K562 (cell line): ENCODE measurements around the gene WIPF3. TPM values are rescaled to one million over a fixed set of nuclear protein-coding genes. Genes with fewer than 3 reads are reported as not detected.

ENCODE experiments used
- ATAC-seq: fragments of 200-7000 bp; cut with Tn5 transposase; 3 replicates; pipeline ENCODE4 v1.9.1; 2020; ENCODE audit warnings: moderate library complexity
- BruUV-seq: library from RNA; stranded (reverse); fragments of 400-500 nt; replicated peaks from 2 replicates; lab custom pipeline; 2021; lab: Mats Ljungman, UMichigan
- CTCF ChIA-PET: fragments of 300-600 bp; formaldehyde crosslinking; extraction: SDS; loops from one replicate; lab custom pipeline; 2021; ENCODE audit warnings: low intra/inter-chr PET ratio; lab: Yijun Ruan, JAX
- POLR2A ChIA-PET: fragments of 300-600, 350-650 bp; sonication (Branson Sonifier 250); formaldehyde crosslinking; extraction: SDS; loops from one replicate; lab custom pipeline; 2021; ENCODE audit warnings: antibody characterized with exemption, inconsistent platforms; lab: Yijun Ruan, JAX
- DNase-seq, 4 experiments: peaks; one replicate each; pipeline versions ENCODE4 v3.0.0 to v3.0.0-alpha.2; 2011 to 2018; ENCODE audit warnings: low spot score in 3 of 4, mixed read lengths in 3 of 4; ENCODE audit errors: extremely low read depth in 1 of 4
- FAIRE-seq: peaks from 2 replicates; lab custom pipeline; 2011; peaks lifted over from hg19 to GRCh38; lab: Jason Lieb, UNC
- H2AFZ ChIP-seq: 2 replicates; pipeline ENCODE4 v1.6.0; 2011; ENCODE audit warnings: low read depth, low read length, control low read depth, inconsistent platforms
- H3K27ac ChIP-seq: fragments of 200-600 bp; 3 replicates; pipeline ENCODE4 v1.8.0; 2011; ENCODE audit warnings: low read depth, mild to moderate bottlenecking, control low read depth, inconsistent platforms, low read length, moderate library complexity, mixed read lengths; ENCODE audit errors: extremely low read depth
- H3K27me3 ChIP-seq, 2 experiments: fragments of 300-600 bp in 1 of 2; 2 replicates in 1 of 2; 3 replicates in 1 of 2; pipeline versions ENCODE4 v1.6.0 to v1.8.0; 2011; ENCODE audit warnings: inconsistent platforms in 2 of 2, low read length in 2 of 2, mild to moderate bottlenecking in 1 of 2, mixed read lengths in 1 of 2, moderate library complexity in 1 of 2; ENCODE audit not compliant: control insufficient read depth in 2 of 2, insufficient read depth in 2 of 2
- H3K36me3 ChIP-seq: fragments of 300-600 bp; 3 replicates; pipeline ENCODE4 v1.8.0; 2011; ENCODE audit warnings: mild to moderate bottlenecking, low read length, inconsistent platforms; ENCODE audit not compliant: control insufficient read depth, insufficient read depth
- H3K4me1 ChIP-seq, 2 experiments: fragments of 200-600 bp in 1 of 2; replicated peaks in 1 of 2; 2 replicates in 1 of 2; 3 replicates in 1 of 2; pipeline versions ENCODE4 v1.5.1 to v1.8.0; 2011; ENCODE audit warnings: inconsistent platforms in 2 of 2, low read length in 2 of 2, mild to moderate bottlenecking in 1 of 2, mixed read lengths in 1 of 2, moderate library complexity in 1 of 2; ENCODE audit not compliant: control insufficient read depth in 2 of 2, insufficient read depth in 2 of 2
- H3K4me2 ChIP-seq: 2 replicates; pipeline ENCODE4 v1.6.1; 2011; ENCODE audit warnings: low read length, control low read depth, inconsistent platforms, mixed read lengths; ENCODE audit not compliant: insufficient read depth
- H3K4me3 ChIP-seq: fragments of 200-600 bp; sonication (generic), shearing (Covaris generic); 2 replicates; pipeline ENCODE4 v1.5.1; 2016; ENCODE audit warnings: control low read depth, inconsistent platforms
- H3K79me2 ChIP-seq: fragments of 200-600 bp; 3 replicates; pipeline ENCODE4 v1.8.0; 2011; ENCODE audit warnings: low read length, inconsistent platforms; ENCODE audit not compliant: control insufficient read depth, insufficient read depth
- H3K9ac ChIP-seq, 2 experiments: 2 replicates each; pipeline versions ENCODE4 v1.6.0 to v1.6.1; 2011; ENCODE audit warnings: low read depth in 2 of 2, low read length in 2 of 2, control low read depth in 1 of 2, inconsistent platforms in 1 of 2, mild to moderate bottlenecking in 1 of 2, mixed read lengths in 1 of 2; ENCODE audit not compliant: insufficient read depth in 1 of 2
- H3K9me1 ChIP-seq: one replicate; pipeline ENCODE4 v1.6.0; 2011; ENCODE audit warnings: inconsistent platforms, mild to moderate bottlenecking, low read length, moderate library complexity; ENCODE audit not compliant: control insufficient read depth, insufficient read depth
- H3K9me3 ChIP-seq: replicated peaks from 2 replicates; pipeline ENCODE4 v1.5.1; 2011; ENCODE audit warnings: low read depth, low read length, inconsistent platforms; ENCODE audit not compliant: control insufficient read depth, insufficient read depth
- H4K20me1 ChIP-seq: replicated peaks from 2 replicates; pipeline ENCODE4 v1.6.1; 2011; ENCODE audit warnings: low read length, inconsistent platforms, mixed read lengths; ENCODE audit not compliant: control insufficient read depth, insufficient read depth
- ARHGAP35 ChIP-seq: fragments of 450-650 bp; IDR thresholded peaks from 2 replicates; pipeline ENCODE4 v1.6.1; 2018; ENCODE audit not compliant: partially characterized antibody
- BRD9 ChIP-seq: fragments of 450-650 bp; IDR thresholded peaks from 2 replicates; pipeline ENCODE4 v1.6.1; 2018; ENCODE audit warnings: low read depth; ENCODE audit not compliant: partially characterized antibody
- PML ChIP-seq: IDR thresholded peaks from 2 replicates; pipeline ENCODE4 v1.6.1; 2012; ENCODE audit warnings: low read length, inconsistent platforms
- TEAD2 ChIP-seq: fragments of 450-650 bp; IDR thresholded peaks from 2 replicates; pipeline ENCODE4 v1.6.1; 2016; ENCODE audit warnings: missing genetic modification characterization, control low read depth, missing compliant biosample characterization
- ZEB2 ChIP-seq: fragments of 450-650 bp; IDR thresholded peaks from 2 replicates; pipeline ENCODE4 v1.6.1; 2016
- WGBS: fragments of 100-300 bp; shearing (Covaris generic); methylation state at CpG from one replicate; pipeline ENCODE4 v1.1.6; 2016; ENCODE audit warnings: low coverage, mixed read lengths; ENCODE audit not compliant: insufficient coverage; ENCODE audit errors: missing lambda C conversion rate; 5-methylcytosine and 5-hydroxymethylcytosine counted together
- in situ Hi-C: fragments of 300-500 bp; cut with MboI; formaldehyde crosslinking; loops from 4 replicates; pipeline ENCODE4 v1.15.0; 2018; ENCODE audit warnings: inconsistent platforms, mixed read lengths
- intact Hi-C: fragments of 100-400 bp; cut with micrococcal nuclease; formaldehyde crosslinking; loops from 2 replicates; pipeline ENCODE4 v1.14.2; 2022
- polyA plus RNA-seq, 8 experiments: library from polyadenylated mRNA; depleted of rRNA in 4 of 8; stranded (reverse) in 5 of 8; unstranded in 3 of 8; fragments of >200 nt; fragmentation: Nextera tagmentation in 2 of 8; fragmentation: Illumina TruSeq in 1 of 8; extraction: Ambion mirVana in 2 of 8; extraction: Trizol in 1 of 8; gene quantifications; 2 replicates each; pipeline versions ENCODE4 v1.2.1 to v1.2.3, GENCODE V29; 2011 to 2014; ENCODE audit warnings: inconsistent platforms in 1 of 8, missing spikeins in 1 of 8
- total RNA-seq, 7 experiments: library from RNA; depleted of rRNA in 6 of 7; stranded (reverse); fragments of >200 nt in 6 of 7; fragmentation: Illumina TruSeq in 2 of 7; extraction: Trizol in 2 of 7; gene quantifications; 2 replicates each; pipeline versions ENCODE4 v1.2.1 to v1.2.3, GENCODE V29; 2011 to 2021; ENCODE audit warnings: low replicate concordance in 1 of 7

WIPF3 gene
- total and polyA plus RNA-seq, 9 of the 15 experiments (the other 6 are each of a cell fraction or from before 2014, with no cell fraction given) = 0.18 to 3.2 (median 1.7) TPM

GRCh38 chr7:29840701-29841100, 34.4 kb downstream of the WIPF3 start:
- intact Hi-C loops = no loop called here
- H3K4me1 ChIP-seq = peaks cover 7 to 11% of the 10 kb centered on the region in 2 experiments; a peak in 4 of 5 replicates
- no peak for FAIRE-seq
- no peak overlapping the region for H2AFZ ChIP-seq
- H3K27me3 ChIP-seq = no peaks in the 10 kb centered on the region
- H3K4me3 ChIP-seq = no peak overlapping the region
- CTCF ChIA-PET = no interaction called here
- no peak overlapping the region for H3K4me2 ChIP-seq
- no peak for DNase-seq
- H3K36me3 ChIP-seq = no peaks in the 10 kb centered on the region
- H3K79me2 ChIP-seq = no peaks in the 10 kb centered on the region
- H3K9ac ChIP-seq = no peak overlapping the region
- no peaks in the 10 kb centered on the region for H3K9me3 ChIP-seq
- TF ChIP-seq ZEB2 = no peak
- no peak for TF ChIP-seq PML
- no peak for TF ChIP-seq BRD9
- TF ChIP-seq TEAD2 (tag) = no peak
- TF ChIP-seq ARHGAP35 = no peak
- ATAC-seq = no peak
- H3K9me1 ChIP-seq = no peaks in the 10 kb centered on the region
- no peak overlapping the region for H3K27ac ChIP-seq
- in situ Hi-C loops = no loop called here
- H4K20me1 ChIP-seq = peaks cover 4% of the 10 kb centered on the region; the same call in 1 of the 2 replicates
- POLR2A ChIA-PET = interaction anchor here (0.6 to 1.0 kb wide), 2 partner anchors 18 to 80 kb away, joined by 3 to 4 read pairs; no protein-coding TSS in a partner anchor
- WGBS = 67% methylated on average over 6 of the region's 6 CpGs
- BruUV-seq = no TSS peak
